Amniotic epithelial cell (primary cell): Measurements from ENCODE around the gene KRTDAP.

Source experiments
- DNase-seq: peaks from one replicate; pipeline ENCODE4 v3.0.0-alpha.2; 2010; ENCODE audit warnings: low read depth

The KRTDAP gene

GRCh38 chr19:35512831-35513627, 22.8 kb upstream of the KRTDAP start:
- DNase-seq: no peak

GRCh38 chr19:35511337-35511736, 21.1 kb upstream of the KRTDAP start:
- DNase-seq: no peak

DNA sequence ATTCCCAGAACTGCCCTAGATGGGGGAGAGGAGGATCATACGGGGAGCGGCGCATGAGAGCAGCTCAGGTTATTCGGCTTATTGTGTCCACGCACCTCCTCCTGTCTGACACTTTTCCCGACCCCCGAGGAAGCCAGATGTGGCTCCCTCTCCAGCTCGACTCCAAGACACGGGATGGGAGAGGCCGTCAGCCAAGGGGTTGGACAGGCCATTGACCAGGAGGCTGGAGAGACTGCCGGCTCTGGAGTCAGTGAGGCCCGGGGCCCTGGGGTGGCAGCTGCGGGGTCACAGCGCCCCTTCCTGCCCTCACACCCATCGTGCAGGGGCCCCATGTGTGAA, 20.3 kb upstream of the KRTDAP start:
- DNase-seq: no peak

DNA sequence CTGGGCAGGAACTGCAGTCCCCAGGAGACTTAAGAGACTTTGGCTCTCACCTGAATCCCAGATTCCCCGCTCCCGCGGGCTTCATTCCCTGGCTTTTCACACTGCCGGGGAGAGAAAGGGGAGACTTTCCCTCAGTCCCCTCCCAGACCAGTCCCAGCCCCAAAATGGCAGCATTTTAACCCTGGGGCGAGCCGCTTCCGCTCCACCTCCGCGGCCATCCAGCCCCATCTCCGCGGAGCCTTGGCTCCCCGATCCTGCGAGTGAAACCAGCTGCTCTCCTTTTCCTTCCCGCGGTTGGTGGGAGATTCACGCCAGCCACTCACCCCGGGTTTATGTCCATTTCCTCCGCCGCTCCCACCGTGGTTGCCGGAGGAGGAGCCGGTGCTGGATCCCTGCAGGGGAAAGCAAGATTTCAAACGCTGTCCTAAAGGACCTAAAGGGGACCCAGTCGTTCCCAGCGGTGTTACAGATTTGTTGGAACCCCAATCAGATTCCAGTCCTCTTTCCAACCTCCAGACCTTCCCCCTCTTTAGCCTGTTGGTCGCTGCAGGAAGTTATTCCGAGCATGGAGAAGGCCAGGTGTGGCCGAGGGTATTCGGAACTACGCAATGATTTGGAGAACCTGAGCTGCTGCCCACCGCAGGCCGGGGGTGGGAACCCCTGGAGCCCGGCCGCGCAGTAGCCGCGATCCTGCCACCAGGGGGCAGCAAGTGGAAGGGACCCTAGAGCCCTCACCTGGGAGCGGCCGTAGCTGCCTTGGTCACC, 19.8 kb upstream of the KRTDAP start:
- peak; percentile 11 for DNase-seq

- DNase-seq: peak; percentile 10
Measured at GRCh38 chr19:35509018-35509652, 18.9 kb upstream of the KRTDAP start.

- no peak for DNase-seq
Measured at GRCh38 chr19:35508129-35508528, 17.9 kb upstream of the KRTDAP start.

- no peak for DNase-seq
Measured at GRCh38 chr19:35507561-35507960, 17.3 kb upstream of the KRTDAP start.

GRCh38 chr19:35506011-35506410, 15.7 kb upstream of the KRTDAP start:
- DNase-seq: no peak

DNA sequence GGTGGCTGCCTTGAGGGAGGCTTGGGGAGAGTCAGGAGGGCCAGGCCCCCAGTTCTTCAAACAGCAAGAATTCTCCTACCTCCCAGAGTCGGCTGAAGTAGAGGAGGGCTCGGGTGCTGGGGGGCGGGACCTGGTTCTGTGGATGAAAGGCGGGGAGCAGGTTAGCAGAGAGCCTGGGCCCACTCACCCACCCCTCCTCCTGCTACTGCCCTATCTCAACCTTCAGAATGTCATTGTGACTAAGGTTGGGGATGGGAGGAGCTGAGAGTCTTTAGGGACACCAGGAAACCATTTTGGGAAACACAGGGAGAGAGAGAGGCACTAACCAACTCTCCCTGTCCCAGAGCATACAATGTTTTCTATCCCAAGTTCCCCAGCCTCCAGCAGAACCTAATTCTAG, 12.5 kb upstream of the KRTDAP start:
- DNase-seq: no peak

DNA sequence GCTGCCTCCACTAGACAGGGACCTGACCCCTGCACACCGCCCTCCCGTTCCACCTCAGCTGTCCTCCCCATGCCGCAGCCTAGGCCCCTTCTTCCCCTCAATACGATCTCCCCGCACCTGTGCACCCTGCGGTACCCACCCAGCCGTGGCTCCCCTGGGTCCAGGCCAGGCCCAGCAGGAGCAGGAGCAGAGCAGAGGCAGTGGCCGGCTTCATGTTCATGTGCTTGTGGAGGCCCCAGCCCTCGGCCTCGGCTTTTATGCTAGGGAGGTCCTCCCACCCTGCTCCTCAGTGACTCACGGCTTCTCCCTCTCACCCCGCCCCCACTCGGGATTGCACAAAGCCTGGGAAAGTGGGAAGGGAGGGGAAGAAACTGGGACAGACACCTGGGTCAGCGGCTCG, 11.4 kb upstream of the KRTDAP start:
- DNase-seq: peak; percentile 68

- DNase-seq: no peak
Measured at GRCh38 chr19:35500611-35501010, 10.3 kb upstream of the KRTDAP start.

DNA sequence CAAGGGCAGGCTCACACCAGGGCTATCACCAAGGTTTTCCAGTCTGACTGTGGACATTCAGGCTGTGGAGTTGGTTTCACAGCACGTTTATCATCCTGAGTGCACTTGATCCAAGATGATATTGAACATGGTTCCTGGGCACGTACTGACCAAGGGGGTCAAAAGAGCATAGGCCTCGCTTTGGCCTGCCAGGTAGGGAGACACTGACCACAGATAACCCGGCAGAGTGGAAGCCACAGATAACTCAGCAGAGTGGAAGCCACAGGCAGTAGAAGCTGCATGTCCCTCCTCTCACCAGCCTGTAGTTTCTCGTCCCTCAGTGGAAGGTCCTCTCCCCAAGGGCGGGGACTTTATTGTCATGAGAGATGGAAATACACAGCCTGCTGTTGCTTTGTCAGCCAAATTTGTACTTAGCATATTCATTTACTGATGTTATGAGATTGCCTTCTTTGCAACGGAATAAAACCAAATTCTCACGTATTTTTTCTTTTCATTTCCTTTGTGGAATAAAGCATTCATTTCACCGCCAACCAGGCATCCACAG, 8.8 kb upstream of the KRTDAP start:
- no peak for DNase-seq

GRCh38 chr19:35498220-35498619, 8.0 kb upstream of the KRTDAP start:
- DNase-seq: no peak

DNA sequence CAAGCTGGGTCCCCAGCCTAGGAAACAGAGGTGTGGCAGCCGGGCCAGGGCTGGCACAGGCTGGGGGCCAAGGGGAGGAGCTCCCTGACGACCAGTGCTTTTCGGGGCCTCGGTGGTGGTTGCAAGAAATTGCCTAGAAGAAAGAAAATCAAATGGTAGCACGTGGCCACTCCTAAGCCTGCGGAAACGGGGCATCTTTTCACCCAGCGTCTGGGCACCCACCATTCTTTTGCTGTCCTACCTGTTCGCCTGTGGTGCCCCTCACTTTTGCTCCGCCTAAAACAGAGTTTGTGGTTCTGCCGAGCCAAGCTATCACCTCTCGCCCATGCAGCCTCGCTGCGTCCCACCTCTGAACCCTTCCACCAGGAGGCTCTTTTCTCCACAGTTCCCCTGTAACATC, 7.1 kb upstream of the KRTDAP start:
- DNase-seq: no peak

DNA sequence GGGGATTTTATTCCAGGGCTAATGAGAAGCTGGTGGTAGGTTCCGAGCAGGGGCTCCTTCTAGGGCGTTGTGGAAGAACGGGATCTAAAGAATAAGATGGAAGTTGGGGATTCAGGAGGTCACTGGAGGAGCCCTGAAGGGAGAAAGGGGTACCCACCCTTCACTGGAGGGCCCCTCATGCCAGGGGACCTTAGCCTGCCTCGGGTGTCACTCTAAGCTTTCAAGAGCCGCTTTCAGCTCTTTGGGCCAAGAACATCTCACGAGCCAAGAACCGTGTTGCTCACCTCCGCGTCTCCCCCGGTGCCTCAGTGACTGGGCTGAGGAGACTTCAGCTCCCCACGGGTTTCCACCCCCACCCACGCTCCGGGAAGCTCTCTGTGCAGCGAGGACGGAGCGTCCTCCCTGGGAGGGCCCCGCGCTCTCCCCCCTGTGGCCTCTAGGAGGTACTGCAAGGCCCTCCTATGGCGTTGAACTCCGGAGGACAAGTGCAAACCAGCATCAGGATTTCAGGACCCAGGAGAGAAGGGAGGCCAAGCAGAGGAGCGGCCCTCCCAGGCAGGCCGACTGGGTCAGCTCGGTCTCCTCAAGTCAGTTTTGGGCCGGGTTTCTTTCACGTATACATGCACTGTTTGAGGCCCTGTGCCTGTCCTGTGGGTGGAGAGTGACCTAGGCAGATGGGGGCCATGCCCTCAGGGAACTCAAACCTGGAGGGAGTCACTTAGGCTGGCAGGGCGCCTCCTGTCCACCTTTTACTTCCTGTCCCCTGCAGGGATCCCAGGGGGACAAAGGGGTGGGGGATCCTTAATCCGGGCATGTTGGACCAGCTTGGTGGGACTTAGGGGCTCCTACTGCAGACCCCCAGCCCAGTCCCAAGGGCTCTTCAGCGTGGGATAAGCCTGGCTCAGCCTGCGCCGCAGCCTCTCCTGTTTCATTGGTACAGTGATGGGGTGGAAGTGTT, 5.1 kb upstream of the KRTDAP start:
- DNase-seq: peak; percentile 55

DNA sequence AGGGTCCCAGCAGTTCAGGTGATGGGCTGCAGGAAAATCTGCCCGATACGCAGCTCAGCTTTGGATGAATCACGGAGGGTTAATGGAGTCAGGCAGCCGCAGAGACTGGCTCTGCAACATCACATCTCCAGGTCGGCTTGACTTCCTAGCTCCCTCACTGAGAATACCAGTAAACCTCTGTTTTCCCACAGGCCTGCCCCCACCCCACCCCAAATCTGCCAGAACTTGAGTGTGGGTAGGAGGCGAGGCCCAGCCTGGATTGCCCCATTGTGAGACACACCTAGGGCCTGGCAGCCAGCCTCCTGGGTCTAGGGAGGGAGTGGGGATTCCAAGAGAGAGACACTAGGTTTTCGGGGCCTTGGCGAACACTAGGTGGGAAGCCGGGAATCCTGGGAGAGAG, 3.7 kb upstream of the KRTDAP start:
- no peak for DNase-seq

DNA sequence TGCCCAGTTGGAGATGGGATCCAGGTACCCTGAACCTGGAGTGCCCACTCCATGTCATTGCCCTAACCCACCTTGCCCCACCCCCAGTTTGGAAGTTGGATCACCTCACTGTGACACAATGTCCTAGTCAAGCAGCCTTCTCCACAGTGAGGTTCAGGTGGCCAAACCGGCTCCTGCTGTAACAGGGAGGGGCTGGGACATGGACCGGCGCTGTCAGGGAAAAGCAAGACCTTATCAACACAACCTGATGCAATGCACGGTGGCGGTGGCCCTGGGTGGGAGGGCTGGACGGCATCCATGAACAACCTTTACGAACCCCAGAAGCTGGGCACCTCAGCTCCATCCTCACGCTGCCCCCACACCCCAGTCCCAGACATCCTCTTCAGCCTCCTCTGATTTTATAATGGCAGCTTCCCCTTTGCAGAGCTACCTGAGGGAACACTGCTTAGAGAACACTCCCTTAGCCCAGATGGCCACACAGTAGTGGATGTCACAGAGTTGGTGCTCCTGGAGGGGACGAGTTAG, 1.6 kb upstream of the KRTDAP start:
- no peak for DNase-seq

- no peak for DNase-seq
Measured at GRCh38 chr19:35488677-35489076, 1.6 kb downstream of the KRTDAP start.

DNA sequence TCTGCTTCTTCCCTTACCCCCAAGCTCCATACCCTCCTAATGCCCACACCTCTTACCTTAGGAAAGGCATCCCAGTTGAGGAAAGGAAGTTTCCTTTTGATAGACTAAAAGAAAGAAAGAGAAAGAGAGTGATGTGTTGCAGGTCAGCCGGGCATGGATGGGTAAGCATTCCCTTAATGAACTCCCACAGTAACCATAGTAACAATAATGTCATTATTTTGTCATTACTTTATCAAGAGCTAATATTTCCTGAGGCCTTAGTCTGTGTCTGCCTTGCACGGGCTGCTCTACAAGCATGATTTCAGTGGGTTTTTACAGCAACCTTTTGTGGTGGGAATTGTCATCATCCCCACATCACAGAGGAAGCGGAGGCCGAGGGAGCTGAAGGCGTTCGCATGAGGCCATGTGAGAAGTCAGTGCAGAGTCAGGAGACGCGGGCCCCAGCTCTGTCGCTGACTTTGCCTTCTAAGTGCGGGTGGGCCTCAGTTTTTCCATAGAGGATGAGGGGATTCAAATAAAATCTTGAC, 2.5 kb downstream of the KRTDAP start:
- DNase-seq: no peak

- no peak for DNase-seq
Measured at GRCh38 chr19:35486268-35486708, 4.0 kb downstream of the KRTDAP start.
